ENCODE data around the gene TMEM220.

- TF ChIP-seq, protein P1, sequence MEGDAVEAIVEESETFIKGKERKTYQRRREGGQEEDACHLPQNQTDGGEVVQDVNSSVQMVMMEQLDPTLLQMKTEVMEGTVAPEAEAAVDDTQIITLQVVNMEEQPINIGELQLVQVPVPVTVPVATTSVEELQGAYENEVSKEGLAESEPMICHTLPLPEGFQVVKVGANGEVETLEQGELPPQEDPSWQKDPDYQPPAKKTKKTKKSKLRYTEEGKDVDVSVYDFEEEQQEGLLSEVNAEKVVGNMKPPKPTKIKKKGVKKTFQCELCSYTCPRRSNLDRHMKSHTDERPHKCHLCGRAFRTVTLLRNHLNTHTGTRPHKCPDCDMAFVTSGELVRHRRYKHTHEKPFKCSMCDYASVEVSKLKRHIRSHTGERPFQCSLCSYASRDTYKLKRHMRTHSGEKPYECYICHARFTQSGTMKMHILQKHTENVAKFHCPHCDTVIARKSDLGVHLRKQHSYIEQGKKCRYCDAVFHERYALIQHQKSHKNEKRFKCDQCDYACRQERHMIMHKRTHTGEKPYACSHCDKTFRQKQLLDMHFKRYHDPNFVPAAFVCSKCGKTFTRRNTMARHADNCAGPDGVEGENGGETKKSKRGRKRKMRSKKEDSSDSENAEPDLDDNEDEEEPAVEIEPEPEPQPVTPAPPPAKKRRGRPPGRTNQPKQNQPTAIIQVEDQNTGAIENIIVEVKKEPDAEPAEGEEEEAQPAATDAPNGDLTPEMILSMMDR (IDR thresholded peaks at IDR 0.05), result no peak
- TF ChIP-seq ZFX (IDR thresholded peaks at IDR 0.05; ENCODE audit: borderline replicate concordance), result no peak
These were observed 42.3 kb downstream of the TMEM220 start for GRCh38 chr17:10687499-10687898.
